ENCODE results near the gene KDF1. TPM values are rescaled to one million over a fixed set of nuclear protein-coding genes. Genes with fewer than 3 reads are reported as not detected.

The KDF1 gene
- total RNA-seq, 4 donors from 2014 or later = not detected

DNA sequence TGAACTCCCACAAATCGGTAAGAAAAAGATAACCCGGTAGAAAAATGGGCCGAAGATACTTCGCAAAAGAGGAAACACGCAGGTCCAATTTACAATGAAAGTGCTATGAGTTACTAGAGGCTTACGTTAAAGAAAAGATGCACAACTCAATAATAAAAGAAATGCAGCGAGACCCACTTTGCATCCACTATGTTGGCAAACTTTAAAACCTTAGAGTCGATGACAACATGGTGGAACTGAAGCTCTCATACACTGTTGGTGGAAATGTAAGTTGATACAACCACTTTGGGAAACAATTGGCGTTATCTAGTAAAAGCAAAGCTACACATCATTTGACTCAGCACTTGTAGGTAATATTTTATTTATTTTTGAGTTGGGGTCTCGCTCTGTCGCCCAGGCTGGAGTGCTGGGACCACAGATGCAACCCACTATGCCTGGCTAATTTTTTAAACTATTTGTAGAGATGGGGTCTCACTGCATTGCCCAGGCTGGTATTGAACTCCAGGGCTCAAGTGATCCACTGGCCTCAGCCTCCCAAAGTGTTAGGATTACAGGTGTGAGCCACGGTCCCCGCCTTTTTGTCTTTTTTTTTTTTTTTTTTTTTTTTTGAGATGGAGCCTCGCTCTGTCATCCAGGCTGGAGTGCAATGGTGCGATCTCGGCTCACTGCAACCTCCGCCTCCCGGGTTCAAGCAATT, 59.3 kb downstream of the KDF1 start:
- no peak for TF ChIP-seq CTCF (IDR thresholded peaks at IDR 0.05; ENCODE audit: low read depth)

DNA sequence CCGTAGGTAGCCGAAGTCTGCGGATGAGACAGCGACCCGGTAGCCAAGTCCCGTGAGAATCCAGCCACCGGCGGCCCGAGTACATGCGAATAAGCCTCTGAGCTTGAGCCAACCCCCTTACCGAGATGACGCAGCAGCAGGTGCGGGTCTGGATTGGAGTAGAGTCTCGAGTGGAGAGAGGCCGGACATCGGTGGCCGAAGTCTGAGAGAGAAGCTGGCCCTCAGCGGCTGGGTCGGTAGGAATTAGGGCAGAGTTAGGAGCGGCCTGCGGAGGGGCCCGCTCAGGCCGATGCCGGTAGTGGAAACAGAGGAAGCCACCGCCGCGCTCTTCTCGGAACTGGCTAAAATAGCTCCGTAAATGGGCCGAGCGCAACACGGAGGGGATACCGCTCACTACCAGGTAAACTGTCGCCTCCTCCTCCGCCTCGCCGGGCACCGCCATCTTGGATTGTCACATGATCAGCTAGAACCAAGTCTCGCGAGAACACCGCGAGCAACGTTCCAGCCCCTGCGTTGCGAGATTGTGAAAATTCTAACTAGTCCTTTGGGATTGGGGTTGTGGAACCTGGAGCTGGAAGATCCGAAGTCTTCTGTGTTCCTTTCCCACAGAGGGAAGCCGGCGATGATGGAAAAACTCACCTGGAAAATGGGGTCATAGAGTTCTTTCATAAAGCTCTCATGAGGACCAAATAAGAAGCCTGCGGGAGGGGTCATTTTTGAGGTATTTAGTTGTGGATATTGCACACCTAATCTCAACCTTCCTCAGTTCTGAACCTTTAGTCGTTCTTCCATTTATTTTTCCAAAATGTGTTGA, 60.1 kb downstream of the KDF1 start, which contains the start of gene GPATCH3:
Gene GPATCH3 (minus strand): TSS at position 467 of the 814 bp plus-strand sequence. CDS start 25 bp downstream, at position 442.
- TF ChIP-seq CTCF (IDR thresholded peaks at IDR 0.05; ENCODE audit: low read depth) = no peak

Other genes starting within 250 kb of the KDF1 start
- 10 to 100 TPM in 3 of 4 donors, 1 to 10 TPM in 1; 8.3 to 24.7 (median 19.2) TPM for gene PIGV, start 172.5 kb downstream of the KDF1 start, total RNA-seq
- gene ZDHHC18, start 133.8 kb downstream of the KDF1 start, total RNA-seq = 10 to 100 TPM; 21.4 to 40.3 (median 31.7) TPM
- gene SFN, start 97.3 kb downstream of the KDF1 start, total RNA-seq = not detected
- gene GPN2, start 70.2 kb downstream of the KDF1 start, total RNA-seq = 10 to 100 TPM in 2 of 4 donors, 1 to 10 TPM in 2; 8.5 to 12.2 (median 9.9) TPM
- 10 to 100 TPM in 3 of 4 donors, 1 to 10 TPM in 1; 6.2 to 20.9 (median 14.4) TPM for gene GPATCH3, start 60.0 kb downstream of the KDF1 start, total RNA-seq
- not detected for gene NR0B2, start 46.5 kb downstream of the KDF1 start, total RNA-seq
- 10 to 100 TPM; 29.7 to 51.4 (median 37.1) TPM for gene NUDC, start 38.7 kb downstream of the KDF1 start, total RNA-seq
- gene TRNP1, start 33.2 kb upstream of the KDF1 start, total RNA-seq = 1 to 10 TPM in 3 of 4 donors, under 1 TPM in 1; 0.34 to 3.8 (median 1.7) TPM
- 10 to 100 TPM in 1 of 4 donors, 1 to 10 TPM in 2, under 1 TPM in 1; 0.85 to 10.5 (median 2.6) TPM for gene TENT5B, start 52.4 kb upstream of the KDF1 start, total RNA-seq
- 10 to 100 TPM in 3 of 4 donors, 1 to 10 TPM in 1; 7.3 to 16.0 (median 10.9) TPM for gene SLC9A1, start 194.7 kb upstream of the KDF1 start, total RNA-seq